ENCODE results near the gene ZNF462.
"Not testable (repeated sequence)": the region's sequence is repeated elsewhere in the genome, so short reads cannot be mapped to it uniquely, and the experiment has no call there.

The ZNF462 gene

GRCh38 chr9:106887066-106887465, 24.1 kb downstream of the ZNF462 start:
- no peak for DNase-seq (ENCODE audit: low read depth in 1 of 2, low spot score in 1 of 2)

GRCh38 chr9:106889061-106889590, 26.2 kb downstream of the ZNF462 start:
- no peak for DNase-seq (ENCODE audit: low read depth in 1 of 2, low spot score in 1 of 2)

DNA sequence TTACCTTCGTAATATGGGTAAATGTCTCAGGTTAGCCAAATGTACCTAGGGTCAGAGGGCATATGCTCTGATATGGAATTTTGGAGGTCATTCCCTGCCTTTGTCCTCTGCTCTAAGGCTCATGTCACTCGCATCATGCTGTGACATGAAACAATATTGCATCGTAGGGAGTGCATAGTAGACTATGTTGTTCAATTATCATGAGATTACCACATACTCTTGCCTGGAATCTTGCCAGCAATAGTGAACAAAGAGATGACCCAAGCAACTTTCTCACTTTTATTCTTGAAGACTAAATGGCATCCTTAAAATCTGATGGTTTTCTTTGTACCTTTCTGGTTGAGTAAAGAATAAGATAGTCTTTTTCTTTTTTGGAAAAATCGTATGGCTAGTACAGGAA, 27.6 kb downstream of the ZNF462 start:
- DNase-seq (ENCODE audit: low read depth in 1 of 2, low spot score in 1 of 2) = no peak

DNA sequence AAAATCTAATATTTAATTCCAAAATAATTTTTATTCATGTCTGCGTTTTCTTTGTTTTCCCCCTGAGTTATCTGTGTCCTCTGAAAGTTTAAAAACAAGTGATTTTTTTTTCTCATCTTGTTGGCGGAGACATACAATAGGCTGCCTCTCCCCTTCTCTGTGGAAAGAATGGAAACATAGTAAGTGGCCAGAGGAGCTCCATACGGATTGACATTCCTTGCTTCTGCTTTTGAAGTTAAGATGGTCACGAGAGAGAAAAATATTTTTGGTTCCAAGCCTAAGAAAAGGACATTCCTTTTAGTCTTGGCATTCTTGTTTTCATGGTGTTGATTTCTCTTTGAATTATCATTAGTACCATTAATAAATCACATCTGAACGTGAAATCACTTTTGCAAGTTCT, 28.3 kb downstream of the ZNF462 start:
- no peak for DNase-seq (ENCODE audit: low read depth in 1 of 2, low spot score in 1 of 2)

DNA sequence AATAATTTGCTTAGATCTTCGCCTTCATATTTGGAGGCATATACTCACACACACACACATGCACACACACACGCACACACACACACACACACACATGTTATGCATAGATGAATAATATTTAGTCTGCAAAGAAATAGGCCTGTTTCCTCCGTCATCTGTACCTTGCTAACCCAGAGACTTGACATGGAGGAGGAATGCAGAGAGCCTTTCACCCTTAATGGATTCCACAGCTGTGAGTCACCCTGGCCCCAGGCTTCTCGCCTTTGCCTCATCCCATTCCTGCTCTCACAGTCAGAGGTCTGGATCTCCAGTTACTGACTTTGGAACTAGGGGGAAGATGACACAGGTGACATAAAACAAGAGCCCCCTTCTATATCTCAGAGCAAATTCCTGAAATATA, 29.7 kb downstream of the ZNF462 start:
- no peak for DNase-seq (ENCODE audit: low read depth in 1 of 2, low spot score in 1 of 2)

GRCh38 chr9:106893088-106893487, 30.1 kb downstream of the ZNF462 start:
- no peak for DNase-seq (ENCODE audit: low read depth in 1 of 2, low spot score in 1 of 2)

- no peak for DNase-seq (ENCODE audit: low read depth in 1 of 2, low spot score in 1 of 2)
These were observed 33.7 kb downstream of the ZNF462 start for GRCh38 chr9:106896695-106897094.

GRCh38 chr9:106897236-106897635, 34.3 kb downstream of the ZNF462 start:
- no peak for DNase-seq (ENCODE audit: low read depth in 1 of 2, low spot score in 1 of 2)

DNA sequence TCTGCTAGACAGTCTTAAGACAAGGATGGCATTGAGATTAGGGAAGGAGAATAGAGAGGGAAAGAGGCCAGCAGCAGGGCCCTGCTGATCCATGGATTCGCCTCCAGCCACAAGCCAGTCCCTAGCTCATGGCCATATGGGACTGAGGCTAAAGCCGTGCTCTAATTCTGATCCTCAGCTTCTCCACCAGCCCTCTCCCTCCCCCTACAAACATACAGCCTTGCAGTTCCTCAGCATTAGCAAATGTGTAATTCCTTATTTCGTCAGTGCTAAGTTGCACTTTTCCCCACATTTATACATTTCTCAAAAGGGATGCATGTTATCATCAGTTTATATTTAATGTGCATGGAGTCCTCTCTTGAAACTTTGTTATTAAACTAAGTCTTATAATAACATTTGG, 34.8 kb downstream of the ZNF462 start:
- no peak for DNase-seq (ENCODE audit: low read depth in 1 of 2, low spot score in 1 of 2)

- DNase-seq (ENCODE audit: low read depth in 1 of 2, low spot score in 1 of 2) = not testable (repeated sequence)
These were observed 37.6 kb downstream of the ZNF462 start for GRCh38 chr9:106900523-106900922.

- no peak for DNase-seq (ENCODE audit: low read depth in 1 of 2, low spot score in 1 of 2)
These were observed 43.2 kb downstream of the ZNF462 start for GRCh38 chr9:106906129-106906528.

DNA sequence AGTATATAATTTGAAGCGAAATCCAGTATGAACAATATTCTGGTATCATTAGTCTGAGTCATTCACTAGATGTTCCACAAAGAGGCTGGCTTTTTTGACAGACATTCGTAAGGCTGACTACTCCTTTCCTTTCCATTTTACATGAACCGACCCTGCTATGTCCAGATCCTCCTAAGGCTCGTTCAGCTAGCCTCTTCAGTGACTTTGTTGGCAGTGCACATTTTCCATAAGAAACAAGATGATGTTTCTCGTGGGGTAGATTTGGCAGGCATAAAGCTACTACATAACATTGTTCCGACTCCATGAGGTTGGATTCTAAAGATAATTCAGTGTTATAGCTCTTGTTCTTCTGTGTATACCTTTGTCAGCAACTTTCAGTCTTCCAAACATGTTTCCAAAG, 49.0 kb downstream of the ZNF462 start:
- no peak for DNase-seq (ENCODE audit: low read depth in 1 of 2, low spot score in 1 of 2)

GRCh38 chr9:106913276-106913675, 50.3 kb downstream of the ZNF462 start:
- DNase-seq (ENCODE audit: low read depth in 1 of 2, low spot score in 1 of 2) = no peak

- DNase-seq (ENCODE audit: low read depth in 1 of 2, low spot score in 1 of 2) = no peak
These were observed 52.9 kb downstream of the ZNF462 start for GRCh38 chr9:106915851-106916250.

DNA sequence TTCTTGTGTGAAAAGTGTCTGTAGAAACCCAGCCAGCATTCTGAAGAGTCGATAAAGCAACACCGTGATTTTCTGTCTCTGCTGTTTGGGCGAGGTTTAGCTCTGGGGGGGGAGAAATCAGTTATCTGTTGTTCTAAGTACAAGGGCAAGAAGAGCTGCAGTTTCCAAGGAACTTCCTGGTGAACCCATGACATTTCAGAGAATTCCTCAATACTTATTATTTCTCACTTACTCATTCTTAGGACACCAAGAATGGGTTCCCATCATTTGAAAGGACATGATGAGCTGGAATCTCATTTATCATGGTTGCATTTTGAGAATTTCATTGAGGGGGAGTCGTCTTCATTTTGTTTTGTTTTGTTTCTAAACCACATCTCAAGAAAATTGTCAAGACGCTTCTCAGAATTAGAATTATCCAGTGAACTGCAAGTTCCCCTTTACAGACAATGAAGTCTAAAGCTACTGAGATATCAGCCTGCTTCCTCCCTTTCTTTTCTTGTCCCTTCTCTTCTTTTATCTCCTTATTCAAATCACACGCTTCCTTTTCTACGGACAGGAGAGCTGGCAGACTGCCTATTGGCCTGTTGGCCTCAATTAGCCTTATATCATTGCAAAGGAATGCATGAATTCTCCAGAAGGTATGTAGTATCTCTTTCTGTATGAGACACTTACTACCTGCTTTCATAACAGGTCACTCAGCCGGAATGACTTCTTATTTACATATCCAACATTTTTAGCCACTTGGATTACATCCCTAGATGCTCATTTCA, 53.7 kb downstream of the ZNF462 start:
- no peak for DNase-seq (ENCODE audit: low read depth in 1 of 2, low spot score in 1 of 2)

DNA sequence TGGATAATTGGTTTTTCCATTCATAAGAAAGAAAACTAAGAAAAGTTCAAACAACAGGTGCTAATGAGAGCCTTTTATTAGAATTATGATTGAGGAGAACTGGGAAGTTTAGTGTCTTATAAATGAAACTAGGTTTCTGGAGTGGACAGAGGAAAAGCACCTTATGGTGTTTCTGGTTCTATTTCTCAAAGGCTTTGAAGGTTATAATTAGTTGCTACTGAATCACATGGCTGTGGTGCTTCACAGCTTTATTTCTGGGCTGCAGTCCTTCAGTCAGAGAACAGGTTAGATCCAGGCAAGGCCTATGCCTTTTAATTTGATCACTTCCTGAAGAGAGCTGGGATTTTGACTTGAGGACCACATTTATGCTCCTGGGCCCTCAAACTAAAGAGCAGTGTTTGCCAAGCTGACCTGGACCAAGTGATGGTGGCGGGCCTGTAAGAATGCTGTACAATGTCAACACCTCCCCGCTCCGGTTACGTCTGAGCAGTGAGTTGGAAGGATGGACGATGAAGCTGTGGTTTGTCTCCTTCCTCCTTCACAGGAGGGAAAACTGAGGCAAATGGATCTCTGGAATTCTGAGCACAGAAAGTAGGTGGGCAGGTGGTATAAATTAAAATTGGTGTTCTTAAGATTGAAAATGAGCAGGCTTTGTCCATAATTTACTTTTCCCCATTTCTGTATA, 56.0 kb downstream of the ZNF462 start:
- no peak for DNase-seq (ENCODE audit: low read depth in 1 of 2, low spot score in 1 of 2)

- DNase-seq (ENCODE audit: low read depth in 1 of 2, low spot score in 1 of 2) = no peak
These were observed 57.1 kb downstream of the ZNF462 start for GRCh38 chr9:106920091-106920490.

DNA sequence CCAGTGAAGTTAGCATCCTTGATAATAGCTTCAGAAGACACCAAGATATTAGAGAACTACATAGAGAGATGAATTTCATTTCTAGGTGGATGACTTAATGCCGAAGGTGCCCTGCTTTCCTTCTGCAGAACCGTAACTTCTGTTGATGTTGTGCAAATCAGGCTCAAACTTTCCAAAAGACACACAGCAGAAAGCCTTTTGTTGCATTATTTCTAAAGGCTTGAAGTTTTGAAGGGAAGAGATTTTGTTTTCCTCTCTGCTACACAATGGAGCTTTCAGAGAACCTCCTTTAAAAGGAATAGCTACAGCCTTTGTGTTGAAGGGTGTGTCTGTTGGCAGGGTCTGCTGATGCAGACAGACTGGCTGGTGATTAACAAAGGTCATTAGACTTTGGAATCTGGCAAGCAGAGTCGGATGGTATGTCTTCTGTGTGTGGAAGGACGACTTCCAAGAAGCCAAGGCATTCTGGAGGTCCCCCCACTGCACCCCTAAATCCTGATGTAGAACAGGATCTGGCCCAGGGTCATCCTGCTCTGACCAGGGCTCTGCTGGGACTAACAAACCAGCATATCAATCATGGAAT, 57.8 kb downstream of the ZNF462 start:
- DNase-seq (ENCODE audit: low read depth in 1 of 2, low spot score in 1 of 2) = no peak

DNA sequence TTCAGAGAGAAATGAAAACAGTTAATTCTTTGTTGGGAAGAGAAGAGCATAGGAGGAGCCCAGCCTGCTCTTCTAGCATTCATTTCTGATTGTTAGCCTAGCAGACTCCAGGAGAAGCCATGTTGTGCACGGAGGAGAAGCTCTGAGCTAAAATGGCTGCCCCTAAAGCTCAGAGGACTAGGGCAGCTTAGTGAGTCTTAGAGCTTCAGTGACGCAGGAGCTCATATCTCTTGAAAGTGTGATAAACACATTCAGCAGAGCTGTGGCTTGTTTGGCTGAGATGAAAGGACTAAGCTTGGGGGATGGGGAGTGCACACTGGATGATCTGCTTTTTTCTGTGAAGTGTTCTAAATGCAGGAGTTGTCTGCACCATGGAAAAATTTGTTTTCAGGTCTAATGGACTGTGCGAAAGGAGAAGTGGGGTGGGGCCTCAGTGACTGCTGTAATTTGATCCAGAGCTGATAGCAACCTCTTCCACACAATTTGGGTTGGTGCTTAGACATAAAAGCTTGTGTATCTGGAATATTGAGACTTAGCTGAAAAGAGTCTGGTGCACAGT, 58.5 kb downstream of the ZNF462 start:
- DNase-seq (ENCODE audit: low read depth in 1 of 2, low spot score in 1 of 2) = peak in 1 of 2 donors; percentile 7

GRCh38 chr9:106922026-106922425, 59.1 kb downstream of the ZNF462 start:
- no peak for DNase-seq (ENCODE audit: low read depth in 1 of 2, low spot score in 1 of 2)

- DNase-seq (ENCODE audit: low read depth in 1 of 2, low spot score in 1 of 2) = no peak
These were observed 62.4 kb downstream of the ZNF462 start for GRCh38 chr9:106925392-106925791.

DNA sequence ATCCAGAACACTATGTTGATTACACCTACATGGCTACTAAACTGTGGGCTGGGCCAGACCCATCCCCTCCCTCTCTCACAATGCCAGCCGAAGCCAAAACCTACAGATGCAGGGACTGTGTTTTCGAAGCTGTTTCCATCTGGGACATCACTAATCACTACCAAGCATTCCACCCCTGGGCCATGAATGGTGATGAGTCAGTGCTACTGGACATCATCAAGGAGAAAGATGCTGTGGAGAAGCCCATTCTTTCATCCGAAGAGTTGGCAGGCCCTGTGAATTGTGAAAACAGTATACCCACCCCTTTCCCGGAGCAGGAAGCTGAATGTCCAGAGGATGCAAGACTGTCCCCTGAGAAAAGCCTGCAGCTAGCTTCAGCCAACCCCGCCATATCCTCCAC, 65.0 kb downstream of the ZNF462 start:
- DNase-seq (ENCODE audit: low read depth in 1 of 2, low spot score in 1 of 2) = no peak
